GM19238 (cell line): ENCODE measurements around the gene ATL2.
"Not testable (repeated sequence)": the region's sequence is repeated elsewhere in the genome, so short reads cannot be mapped to it uniquely, and the experiment has no call there.

Experiments
- DNase-seq: peaks from one replicate; pipeline ENCODE4 v3.0.0; 2011; ENCODE audit warnings: low spot score; ENCODE audit not compliant: insufficient read length

Gene ATL2

DNA sequence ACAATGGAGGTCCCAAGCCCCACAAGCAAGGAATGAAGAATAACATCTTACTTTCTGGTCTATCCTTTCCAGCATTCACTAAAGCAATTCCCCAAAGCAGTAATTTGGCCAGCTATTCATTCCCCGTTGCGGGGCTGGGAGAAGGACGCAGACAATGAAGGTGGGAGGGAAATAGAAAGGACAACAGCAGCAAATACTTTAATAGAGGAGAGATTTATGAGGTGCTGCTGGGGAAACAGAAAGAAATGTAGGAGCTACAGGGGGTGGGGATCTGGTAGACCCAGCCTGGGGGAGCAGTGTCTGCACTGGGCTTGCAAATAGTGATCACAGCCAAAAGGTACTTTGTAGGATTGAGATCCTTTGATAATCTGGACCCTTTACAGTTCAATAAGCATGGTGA lies 13.9 kb upstream of the ATL2 start:
- DNase-seq = no peak

- no peak for DNase-seq
Measured at GRCh38 chr2:38387887-38388286, 10.8 kb upstream of the ATL2 start.

GRCh38 chr2:38386821-38387220 lies 9.7 kb upstream of the ATL2 start:
- no peak for DNase-seq

DNA sequence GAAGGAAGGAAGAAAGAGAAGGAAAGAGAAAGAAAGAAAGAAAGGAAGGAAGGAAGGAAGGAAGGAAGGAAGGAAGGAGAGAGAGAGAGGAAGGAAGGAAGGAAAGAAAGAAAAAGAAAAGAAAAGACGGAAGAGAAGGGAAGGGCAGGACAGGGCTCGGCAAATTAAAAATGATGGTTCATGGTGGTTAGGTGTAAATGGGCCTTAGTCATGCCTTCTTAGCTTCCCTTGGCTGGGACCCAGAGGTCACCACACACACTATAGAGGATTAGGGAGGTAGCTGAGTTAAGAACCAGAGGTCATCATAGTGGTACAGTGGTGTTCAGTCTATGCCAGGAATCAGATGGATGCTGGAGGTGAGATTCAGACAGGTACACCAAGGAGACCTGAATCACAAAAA lies 9.3 kb upstream of the ATL2 start:
- no peak for DNase-seq

GRCh38 chr2:38384338-38384737 lies 7.3 kb upstream of the ATL2 start:
- no peak for DNase-seq

- DNase-seq = not testable (repeated sequence)
Measured at GRCh38 chr2:38383741-38384140, 6.7 kb upstream of the ATL2 start.

DNA sequence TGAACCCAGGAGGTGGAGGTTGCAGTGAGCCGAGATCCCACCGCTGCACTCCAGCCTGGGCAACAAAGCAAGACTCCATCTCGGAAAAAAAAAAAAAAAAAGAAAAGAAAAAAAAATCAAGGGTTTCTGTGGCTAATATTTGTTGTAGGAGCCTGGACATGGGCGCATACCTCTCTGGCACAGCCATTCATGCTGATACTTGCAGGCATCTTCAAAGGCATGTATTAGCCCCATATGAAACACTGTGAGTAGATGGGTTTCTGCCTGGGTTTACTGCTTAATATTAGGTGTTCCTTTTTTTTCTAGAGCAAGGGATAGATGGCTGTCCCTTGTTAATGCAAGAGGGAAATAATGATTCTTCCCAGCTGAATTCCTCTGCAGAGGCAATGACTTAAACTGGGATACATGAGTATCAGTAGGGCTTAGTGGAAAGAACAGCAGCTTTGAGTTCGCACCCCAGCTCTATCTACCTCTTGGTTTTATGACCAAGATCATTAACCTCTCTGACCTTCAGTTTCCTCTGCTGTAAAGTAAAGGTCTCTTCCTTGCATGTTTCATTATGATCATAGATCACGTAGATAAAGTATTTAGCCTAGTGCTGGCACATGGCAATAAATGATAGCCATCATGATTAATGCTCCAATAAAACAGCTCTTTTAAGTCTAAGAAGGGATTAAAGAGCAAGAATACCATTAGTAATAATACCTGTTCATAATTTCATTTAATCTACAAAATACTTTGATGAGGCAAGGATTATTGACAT lies 4.5 kb upstream of the ATL2 start:
- DNase-seq = no peak

DNA sequence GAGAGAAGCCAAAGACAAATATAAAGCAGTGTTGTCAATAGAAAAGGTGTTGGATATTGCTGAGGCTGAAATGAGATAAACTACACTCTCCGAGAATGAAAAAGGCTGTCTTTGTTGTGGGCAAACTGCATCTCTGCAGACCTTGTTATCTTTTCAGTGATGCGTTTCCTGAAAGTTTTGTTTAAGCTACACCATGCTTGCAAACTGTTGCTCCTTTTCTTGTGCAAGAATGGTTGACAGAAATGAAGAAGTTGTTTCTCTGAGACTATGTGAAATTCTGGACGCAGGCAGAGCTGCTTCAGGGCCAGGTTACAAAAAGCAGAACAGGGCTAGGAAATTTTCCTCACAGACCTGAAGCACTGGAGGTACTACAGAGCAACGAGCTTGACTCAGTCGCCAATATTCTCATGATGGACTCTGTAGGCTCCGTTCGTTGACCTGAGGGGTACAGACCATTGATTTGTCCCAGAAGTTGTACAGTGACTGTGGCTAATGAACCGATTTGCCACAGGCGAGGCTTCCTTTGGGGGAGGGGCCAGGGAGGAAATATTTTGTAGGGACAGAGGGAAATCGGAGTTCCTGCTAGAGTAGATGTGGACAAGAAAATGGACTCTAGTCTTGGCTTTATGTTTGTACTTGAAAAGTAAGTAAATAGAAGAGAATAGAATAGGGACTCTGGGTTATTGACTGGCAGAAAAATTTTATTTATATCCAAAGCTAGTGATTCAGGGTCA lies 3.5 kb upstream of the ATL2 start:
- no peak for DNase-seq

DNA sequence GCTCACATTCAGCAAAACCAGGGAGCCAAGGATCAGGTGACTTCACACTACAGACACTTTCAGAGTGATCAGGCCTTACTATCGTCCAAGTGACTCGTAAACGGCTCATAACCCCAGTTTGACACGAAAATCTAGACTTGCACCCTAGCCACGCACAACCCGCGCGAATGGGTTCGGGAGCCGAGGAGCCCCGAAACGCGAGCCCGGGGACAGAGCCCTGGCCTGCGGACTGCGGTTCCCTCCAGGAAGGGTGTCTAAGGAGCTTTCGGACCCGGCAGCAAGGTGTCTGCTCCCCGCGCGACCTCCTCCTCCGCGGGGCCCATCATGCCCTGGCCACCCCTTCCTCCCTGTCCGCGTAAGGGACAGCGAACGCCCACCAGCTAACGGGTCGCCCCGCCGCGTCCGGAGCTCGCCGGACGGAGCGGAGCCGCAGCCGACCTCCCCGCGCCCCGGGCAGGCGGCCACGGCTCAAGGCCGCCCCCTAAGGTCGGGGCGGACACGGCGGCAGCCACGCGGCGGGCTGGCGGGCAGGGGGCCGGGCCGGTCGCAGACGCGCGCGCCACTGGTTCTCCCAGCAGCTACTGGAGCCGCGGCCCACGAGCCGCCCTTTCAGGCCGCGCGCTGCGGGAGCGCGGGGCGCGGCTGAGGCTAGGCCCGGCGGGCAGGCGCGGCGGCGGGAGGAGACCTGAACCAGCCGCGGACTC lies 575 bp downstream of the ATL2 start:
- peak; percentile 75 for DNase-seq

DNA sequence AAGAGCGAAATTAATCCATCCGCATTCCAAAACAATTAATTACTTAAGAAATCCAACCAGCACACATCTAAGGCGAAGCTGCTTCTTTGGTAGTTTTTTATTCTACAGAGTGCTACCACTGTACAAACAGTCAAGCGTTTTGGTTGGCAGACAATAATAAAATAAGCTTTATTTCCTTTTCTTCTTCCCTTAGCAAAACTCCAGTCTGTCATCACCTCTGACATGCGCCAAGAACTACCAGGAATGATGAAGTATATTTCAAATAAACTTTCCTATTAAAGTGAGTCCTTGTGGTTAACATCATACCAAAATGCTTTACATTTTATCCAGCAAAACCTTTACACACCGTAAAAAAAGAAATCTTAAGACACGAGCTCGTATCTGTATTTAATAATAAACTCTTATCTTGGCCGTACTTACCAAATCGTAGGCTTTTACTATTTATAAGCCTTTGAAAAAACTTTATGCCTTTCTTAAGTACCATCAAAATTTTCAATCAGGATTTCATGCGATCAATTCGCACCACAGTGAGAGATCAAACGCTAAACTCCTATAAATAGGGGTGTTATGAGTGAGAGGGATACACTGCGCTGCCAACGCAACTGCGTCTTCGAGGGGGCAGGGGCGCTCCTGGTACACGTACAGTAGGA lies 1.3 kb downstream of the ATL2 start:
- no peak for DNase-seq

DNA sequence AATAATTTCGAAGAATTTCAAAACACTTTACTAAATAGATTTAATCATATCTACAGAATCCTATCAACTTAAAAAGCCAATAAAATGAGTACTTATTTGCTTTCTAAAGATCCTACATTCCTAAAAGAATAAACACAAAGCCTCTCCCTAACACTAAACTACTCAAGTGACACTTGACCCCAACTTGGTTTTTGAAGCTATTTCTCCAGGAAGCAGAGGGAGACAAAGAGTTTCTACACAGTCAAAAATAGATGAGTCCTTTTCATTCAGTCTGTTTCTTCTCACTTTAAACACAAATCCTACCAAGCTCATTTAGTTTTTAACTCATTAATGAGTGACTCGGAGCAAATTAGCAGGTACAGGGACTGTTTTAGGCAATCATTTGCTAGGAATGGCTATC lies 2.1 kb downstream of the ATL2 start:
- no peak for DNase-seq

GRCh38 chr2:38371235-38371634 lies 5.8 kb downstream of the ATL2 start:
- DNase-seq = no peak

GRCh38 chr2:38370664-38371063 lies 6.4 kb downstream of the ATL2 start:
- no peak for DNase-seq

- DNase-seq = no peak
Measured at GRCh38 chr2:38362232-38362631, 14.8 kb downstream of the ATL2 start.

DNA sequence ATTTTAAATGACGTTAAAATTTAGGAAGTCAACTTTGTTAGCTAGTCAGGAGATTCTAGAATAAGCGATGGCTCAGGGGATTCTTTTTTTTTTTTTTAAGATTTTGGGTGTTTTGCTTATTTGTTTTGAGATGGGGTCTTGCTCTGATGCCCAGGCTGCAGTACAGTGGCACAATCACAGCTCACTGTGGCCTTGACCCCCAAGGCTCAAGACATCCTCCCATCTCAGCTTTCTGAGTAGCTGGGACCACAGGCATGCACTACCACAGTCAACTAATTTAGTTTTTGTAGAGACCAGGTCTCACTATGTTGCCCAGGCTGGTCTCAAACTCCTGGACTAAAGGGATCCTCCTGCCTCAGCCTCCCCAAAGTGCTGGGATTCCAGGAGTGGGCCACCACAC lies 16.9 kb downstream of the ATL2 start:
- no peak for DNase-seq

DNA sequence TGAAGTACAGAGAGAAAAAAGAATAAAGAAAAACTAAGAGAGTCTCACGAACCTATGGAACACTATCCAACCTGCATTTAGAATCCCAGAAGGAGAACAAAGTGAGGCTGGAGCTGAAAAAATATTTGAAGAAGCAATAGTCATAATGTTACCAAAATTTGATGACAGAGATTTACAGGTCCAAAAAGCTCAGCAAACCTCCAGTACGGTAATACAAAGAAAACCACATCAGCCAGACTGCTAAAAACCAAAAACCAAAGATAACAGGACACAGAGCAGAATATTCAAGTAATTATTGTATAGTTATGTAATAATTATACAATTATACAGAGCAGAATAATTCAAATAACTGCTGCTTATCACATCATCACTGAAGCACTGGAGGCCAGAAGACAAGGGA lies 23.7 kb downstream of the ATL2 start:
- DNase-seq = no peak

GRCh38 chr2:38352336-38352735 lies 24.7 kb downstream of the ATL2 start:
- DNase-seq = no peak

- DNase-seq = no peak
Measured at GRCh38 chr2:38345323-38346038, 31.6 kb downstream of the ATL2 start.

DNA sequence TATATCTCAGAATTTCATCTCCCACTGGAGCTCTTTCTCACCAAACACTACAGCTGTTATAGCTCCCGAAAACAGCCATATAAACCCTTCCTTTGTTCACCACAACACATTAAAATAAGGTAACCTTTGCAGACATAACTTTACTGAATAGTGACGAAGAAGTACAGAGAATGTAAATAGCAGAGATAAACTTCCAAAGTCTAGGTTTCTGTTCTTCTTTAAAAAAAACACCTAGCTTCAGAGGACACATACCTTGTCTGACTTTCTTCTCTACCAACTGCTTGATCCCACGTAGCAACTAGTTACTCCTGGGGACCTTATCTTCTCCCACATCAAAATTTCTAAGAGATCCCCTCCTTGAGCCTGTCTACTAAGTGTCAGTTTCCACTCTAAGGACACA lies 32.3 kb downstream of the ATL2 start:
- no peak for DNase-seq

GRCh38 chr2:38343212-38343611 lies 33.9 kb downstream of the ATL2 start:
- no peak for DNase-seq

GRCh38 chr2:38336621-38337020 lies 40.5 kb downstream of the ATL2 start:
- no peak for DNase-seq
